ENCODE measurements around the gene AKT3. TPM values are rescaled to one million over a fixed set of nuclear protein-coding genes. Genes with fewer than 3 reads are reported as not detected.
"Not testable (repeated sequence)": the region's sequence is repeated elsewhere in the genome, so short reads cannot be mapped to it uniquely, and the experiment has no call there.

The AKT3 gene
- total RNA-seq, result 27.0 and 27.8 TPM in 2 replicates

DNA sequence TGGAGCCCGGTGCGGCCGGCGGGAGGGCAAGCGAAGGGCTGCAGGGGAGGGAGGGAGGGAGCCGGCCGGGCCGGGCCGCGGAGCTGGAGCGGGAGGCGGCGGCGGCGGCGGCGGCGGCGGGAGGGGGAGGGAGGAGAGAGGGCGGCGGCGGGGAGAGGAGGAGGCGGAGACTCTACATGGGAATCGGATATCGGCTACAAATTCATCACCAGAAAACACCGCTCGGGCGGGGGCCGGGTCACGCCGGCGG is at the start of gene AKT3:
TSS of gene AKT3 (minus strand) at position 42 of the 250 bp plus-strand sequence. CDS start 7,073 bp downstream, outside the sequence.
- intact Hi-C loops (cut with micrococcal nuclease), result loop anchor here (1.0 to 10.0 kb wide), 9 partner anchors 429 to 1121 kb away; partner anchors contain the start of genes CATSPERE, CEP170 and COX20

DNA sequence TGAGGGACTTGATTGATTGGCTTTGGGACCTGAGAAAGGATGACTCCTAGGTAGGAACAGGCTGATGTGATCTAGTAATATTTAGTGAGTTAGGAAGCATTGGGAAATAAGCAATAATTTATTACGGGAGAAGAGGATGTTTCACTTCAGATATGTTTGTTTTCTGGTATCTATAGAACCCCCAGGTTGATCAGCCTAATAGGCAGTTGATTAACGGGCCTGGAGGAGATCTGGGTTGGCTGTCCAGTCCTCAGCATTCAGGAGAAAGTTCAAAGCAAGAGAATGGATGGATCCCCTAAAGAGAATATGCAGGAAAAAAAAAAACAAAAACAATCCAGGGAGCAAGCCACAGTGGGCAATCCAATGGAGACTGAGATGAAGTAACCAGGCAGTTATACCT is 48.2 kb upstream of the AKT3 start:
- intact Hi-C loops (cut with micrococcal nuclease), result no loop called here

DNA sequence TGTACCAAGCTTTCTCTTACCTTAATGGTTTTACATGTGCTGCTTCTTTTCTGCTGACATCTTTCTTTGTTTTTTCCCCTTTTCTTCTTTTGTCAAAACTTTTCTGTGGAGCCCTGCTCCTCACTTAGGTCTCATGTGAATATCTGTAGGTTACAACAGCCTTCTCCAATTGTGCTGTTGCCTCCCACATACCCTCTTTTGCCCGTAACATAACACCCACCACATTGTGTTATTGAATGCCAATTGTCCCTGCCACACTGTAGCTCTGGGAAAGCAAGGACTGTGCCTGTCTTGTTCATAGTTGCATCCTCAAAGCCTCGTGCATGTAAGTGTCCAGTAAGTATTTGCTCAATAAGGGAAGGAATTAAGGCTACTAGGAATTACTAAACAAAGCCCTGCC is 46.3 kb upstream of the AKT3 start:
- intact Hi-C loops (cut with micrococcal nuclease), result no loop called here

DNA sequence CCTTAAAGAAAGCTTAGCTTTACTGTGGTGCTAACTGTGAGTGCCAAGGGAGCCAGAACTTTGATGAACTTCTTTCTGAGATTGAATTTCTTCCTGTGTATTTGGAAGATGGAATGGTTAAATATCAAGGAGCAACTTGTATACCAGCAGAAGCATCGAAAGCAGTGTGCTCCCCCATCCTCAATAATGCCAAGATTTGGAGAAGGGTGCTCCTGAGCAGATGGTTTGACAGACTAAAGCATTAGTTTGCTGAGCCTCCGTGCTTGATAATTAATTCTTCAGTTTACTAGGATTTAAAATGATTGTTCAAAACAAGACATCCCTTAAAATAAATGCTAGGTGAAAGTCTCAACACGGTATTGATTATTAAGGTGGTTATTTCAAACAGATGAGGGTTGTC is 42.4 kb upstream of the AKT3 start:
- intact Hi-C loops (cut with micrococcal nuclease), result no loop called here

DNA sequence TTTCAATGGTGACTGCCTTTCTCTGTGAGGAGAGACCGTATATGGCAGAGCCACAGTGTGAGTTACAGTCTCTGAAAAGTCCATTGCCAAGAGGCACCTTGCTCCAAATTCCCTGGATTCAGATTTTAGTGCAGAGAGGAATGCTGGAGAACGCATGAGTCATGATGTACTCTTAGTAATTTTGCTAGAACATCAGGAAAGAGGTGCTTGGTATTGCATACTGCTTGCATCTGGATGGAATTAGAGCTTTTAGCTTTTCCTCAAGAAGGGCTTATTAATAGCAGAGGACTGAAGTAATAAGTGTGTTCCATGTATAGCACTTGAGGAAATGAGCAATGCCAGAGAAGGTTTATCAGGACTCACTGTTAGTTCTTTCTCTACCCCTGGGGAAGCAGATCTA is 40.5 kb upstream of the AKT3 start:
- intact Hi-C loops (cut with micrococcal nuclease), result no loop called here

DNA sequence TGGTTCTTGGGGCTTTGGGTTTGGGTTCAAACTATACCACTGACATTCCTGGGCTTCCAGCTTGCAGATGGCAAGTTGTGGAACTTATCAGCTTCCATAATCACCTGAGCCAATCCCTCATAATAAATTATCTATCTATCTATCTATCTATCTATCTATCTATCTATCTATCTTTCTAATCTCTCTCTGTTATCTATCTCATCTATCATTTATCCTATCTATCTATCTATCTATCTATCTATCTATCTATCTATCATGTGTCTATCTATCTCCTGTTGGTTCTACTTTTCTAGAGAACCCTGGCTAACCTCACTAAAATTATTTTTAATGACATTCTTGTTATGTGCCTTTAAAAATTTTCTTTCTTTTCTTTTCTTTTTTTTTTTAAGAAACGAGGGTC is 35.8 kb upstream of the AKT3 start:
- intact Hi-C loops (cut with micrococcal nuclease), result no loop called here

DNA sequence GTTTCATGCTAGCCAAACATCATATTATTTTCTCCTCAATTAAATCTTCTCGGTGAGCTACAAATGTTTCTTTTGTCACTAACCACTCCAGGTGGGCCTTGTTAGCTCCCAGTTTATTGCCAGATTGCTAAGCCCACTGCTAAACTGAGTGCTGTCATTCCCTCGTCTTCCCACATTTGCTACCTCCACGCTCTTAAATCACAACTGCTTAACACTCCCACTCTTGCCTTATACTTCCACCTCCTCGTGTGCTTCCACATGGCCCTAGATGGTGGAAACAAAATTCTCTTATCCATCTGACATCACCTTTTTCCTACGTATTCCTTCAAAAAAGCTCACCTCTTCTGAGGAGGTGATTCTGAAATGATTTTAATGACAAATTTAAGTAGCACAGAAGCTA is 34.6 kb upstream of the AKT3 start:
- intact Hi-C loops (cut with micrococcal nuclease), result no loop called here

DNA sequence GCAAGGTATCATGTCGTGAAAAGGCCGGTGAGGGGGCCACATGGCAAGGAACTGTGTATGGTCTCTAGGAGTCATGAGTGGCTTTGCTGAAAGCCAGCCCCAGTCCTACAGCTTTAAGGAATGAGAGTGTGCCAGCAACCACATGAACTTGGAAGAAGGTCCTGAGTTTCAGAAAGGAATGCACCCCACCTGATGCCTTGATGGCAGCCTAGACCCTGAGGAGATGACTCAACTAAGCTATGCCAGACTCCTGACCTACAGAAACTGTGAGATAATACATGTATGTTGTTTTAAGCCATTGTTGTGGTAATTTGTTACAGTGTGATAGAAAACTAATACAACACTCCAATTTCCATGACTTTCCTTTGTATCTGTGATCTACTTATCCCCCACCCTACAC is 33.5 kb upstream of the AKT3 start:
- intact Hi-C loops (cut with micrococcal nuclease), result no loop called here

DNA sequence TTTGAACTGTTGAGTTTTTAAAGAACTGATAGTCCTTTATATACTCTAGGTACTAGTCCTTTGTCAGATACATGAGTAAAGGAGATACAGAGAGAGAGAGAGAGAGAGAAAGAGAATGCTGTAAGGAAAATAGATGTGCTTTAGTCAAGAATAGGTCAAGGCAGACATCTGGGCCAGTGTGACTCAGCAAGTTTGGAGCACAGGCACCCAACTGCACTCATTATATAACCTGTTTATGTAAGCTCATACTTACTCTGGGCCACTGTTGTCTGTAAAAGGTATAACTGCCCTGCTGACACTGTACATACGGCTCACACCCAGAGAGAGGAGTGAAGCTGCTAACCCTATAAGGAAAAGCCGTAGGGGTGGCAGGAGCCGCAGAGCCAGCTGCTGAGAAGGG is 32.2 kb upstream of the AKT3 start:
- intact Hi-C loops (cut with micrococcal nuclease), result no loop called here

DNA sequence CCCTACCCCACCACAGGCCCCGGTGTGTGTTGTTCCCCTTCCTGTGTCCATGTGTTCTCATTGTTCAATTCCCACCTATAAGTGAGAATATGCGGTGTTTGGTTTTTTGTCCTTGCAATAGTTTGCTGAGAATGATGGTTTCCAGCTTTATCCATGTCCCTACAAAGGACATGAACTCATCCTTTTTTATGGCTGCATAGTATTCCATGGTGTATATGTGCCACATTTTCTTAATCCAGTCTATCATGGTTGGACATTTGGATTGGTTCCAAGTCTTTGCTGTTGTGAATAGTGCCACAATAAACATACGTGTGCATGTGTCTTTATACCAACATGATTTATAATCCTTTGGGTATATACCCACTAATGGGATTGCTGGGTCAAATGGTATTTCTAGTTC is 27.0 kb upstream of the AKT3 start:
- intact Hi-C loops (cut with micrococcal nuclease), result not testable (repeated sequence)

DNA sequence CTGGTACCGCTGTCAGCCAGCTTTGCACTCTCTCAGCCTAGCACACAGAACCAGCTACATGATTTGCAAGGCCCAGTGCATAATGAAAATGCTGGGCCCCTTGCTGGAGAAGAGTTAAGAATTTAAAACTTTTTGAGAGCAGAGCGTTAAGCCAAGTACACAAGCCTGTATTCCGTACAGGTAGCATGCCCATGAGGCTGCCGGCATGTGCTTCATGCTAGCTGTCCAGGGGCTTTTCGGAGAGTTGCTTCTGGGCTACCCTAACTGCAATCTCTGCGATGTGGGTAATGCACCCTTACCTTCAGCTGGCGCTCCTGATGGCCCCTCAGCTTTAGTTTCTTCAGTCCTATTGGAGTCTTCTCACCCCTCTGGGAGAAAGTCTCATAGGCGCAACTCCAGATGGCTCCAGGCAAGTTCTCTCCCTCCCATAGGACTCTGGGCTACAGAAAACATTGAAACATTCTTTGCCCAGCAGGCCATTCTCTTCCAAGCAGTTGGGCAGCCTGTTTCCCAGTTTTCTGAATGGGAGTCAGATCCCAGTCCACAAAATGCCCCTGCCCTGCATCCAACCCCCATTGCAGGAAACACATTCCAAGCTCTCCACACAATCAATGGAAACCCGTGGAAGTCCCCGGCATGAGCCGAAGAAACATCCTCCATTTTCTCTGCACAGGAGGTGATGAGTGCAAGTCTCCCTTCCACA is 5.7 kb upstream of the AKT3 start:
- intact Hi-C loops (cut with micrococcal nuclease), result loop anchor here (10.0 kb wide), 1 partner anchor 979 kb away; the partner anchor contains the start of gene COX20

DNA sequence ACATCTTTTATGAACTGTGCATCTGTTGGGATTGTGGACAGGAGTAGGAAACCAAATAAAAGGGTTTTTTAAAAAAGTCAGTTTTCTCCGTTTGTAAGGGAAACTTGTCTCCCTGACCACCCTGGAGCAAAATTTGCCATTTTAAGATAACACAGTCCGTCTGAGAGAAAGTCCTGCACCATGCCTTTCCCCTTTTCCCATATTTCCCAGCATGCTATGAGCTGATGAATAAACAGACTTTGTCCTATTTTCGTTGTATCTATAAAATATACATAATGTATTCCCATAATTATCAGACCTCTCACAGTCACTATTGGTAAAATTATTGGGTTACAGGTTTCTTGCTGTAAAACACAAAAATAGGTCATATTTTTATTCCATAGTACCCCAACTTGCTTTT is 1.7 kb upstream of the AKT3 start:
- intact Hi-C loops (cut with micrococcal nuclease), result loop anchor here (1.0 to 10.0 kb wide), 8 partner anchors 197 to 1119 kb away; partner anchors contain the start of genes CATSPERE and COX20

DNA sequence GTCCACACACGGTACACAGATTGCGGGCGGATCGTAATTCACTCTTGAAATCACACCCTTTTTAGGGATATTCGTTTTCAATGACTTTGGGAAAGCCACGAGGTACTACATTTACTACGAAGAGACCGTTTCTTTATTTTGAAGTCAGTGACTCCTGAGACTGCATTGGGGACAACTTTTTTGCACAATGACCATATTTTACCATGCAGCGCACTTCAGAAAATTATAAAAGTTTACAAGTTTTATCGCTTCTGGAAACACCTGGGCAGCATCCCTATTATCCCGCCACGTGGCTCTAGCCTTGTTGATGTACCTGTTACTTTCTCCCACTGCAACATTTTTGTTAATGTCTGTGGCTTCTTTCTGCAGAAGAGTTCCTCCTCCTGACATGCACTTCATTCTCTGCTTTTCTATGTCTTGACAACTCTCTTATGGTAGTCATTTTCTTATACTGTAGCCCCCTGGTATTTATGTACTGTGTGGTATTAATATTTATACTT is 1.3 kb upstream of the AKT3 start:
- intact Hi-C loops (cut with micrococcal nuclease), result loop anchor here (1.0 to 10.0 kb wide), 8 partner anchors 197 to 1119 kb away; partner anchors contain the start of genes CATSPERE and COX20

DNA sequence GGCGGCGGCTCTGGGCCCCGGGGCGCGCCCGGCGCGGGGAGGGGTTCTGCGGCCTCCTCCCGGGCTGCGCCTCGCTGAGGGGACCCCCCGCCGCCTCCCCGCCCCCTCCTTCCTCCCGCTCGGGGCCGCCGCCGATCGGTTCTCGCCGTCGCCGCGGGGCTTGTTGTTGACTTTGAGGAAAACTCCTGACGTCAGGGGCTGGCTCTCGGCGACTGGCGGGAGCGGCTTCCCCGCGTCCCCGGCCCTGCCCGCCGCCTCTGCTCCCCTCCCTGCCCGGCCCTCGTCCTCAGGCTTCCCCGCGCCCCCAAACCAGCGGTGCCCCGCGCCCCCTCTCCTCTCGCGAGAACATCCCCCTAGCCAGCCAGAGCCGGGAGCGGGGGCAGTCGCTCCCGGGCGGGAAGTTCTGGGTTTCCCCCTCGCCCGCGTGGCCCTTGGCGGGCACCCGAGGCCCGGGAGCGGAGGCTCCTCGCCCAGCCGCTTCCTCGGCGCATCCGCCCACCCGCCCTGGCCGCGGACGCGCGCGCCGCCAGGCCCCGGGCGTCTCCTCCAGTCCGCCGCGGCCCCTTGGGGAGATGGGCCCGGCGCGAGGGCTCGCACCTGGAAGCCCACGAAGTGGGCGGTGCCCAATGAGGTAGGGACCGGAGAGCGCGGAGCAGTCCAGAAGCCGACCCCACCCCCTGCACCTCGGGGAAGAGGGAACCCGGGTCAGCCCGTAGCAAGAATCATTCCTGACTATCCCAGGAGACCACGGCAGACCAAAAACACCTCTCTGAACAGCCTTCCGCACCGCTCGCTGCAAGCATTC is 611 bp upstream of the AKT3 start:
- intact Hi-C loops (cut with micrococcal nuclease), result loop anchor here (1.0 to 10.0 kb wide), 11 partner anchors 198 to 1120 kb away; partner anchors contain the start of genes CATSPERE, CEP170 and COX20

DNA sequence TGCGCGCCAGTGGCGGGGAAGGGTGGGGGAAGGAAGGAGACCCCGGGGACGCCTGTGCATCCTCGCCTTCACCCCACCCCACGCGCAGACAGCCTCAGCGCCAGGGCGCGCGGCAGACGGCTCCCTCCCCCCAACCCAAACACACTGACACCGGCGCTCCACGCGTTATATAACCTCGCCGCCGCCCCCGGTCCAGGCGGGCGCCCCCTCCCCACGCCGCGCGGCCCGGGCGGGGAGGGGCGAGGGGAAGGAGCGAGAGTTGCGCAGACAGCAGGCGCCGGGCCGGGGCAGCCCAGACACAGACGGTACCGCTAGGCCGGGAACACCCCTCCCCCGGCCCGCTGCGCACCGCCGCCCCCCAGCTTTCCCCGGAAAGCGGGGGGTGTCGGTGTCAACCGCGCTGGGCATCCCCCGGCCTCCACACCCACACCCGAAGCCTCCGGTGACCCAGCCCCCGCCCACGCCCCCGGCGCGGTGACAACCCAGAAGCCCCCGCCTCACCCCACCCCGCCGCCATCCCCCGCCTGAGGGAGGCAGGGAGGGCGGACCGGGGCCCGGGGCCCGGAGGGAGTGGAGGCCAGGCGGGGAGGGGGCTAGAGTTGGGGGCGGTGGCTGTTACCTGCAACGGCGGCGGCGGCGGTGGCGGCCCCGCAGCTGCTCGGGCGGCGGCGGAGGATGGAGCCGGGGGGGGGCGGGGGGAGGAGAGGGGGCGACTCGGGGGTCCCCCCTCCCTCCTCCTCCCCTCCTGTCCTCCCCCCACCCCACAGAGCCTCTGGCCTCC is 432 bp downstream of the AKT3 start:
- intact Hi-C loops (cut with micrococcal nuclease), result loop anchor here (1.0 to 10.0 kb wide), 14 partner anchors 253 to 1121 kb away; partner anchors contain the start of genes CATSPERE, CEP170, COX20 and DESI2

DNA sequence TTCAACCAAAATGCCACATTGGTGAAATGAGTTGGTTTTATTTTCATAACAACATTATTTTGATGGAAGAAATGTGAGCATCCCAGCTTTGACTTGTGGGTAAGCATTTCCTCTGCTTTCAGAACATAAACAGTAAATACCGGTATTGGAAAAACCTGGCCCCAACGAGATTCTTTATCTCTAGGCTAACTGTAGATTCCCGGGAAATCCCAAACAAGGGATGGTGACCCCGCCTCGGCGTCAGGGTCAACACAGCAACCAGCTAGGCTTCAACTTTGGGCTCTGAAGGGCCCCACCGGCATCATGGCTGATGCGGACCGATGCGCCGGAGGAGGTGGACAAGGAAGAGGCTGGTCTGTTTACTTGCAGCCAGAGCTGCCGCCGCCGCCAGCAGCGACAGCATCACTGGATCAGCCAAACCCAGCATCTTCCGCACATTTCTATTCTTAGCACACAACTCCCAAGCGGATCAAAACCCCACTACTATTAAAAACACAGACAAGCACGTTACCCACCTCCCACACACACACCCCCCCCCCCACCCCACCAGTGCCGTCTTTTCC is 1.1 kb downstream of the AKT3 start:
- intact Hi-C loops (cut with micrococcal nuclease), result loop anchor here (1.0 to 10.0 kb wide), 6 partner anchors 11 to 1016 kb away; partner anchors contain the start of genes DESI2 and HNRNPU

DNA sequence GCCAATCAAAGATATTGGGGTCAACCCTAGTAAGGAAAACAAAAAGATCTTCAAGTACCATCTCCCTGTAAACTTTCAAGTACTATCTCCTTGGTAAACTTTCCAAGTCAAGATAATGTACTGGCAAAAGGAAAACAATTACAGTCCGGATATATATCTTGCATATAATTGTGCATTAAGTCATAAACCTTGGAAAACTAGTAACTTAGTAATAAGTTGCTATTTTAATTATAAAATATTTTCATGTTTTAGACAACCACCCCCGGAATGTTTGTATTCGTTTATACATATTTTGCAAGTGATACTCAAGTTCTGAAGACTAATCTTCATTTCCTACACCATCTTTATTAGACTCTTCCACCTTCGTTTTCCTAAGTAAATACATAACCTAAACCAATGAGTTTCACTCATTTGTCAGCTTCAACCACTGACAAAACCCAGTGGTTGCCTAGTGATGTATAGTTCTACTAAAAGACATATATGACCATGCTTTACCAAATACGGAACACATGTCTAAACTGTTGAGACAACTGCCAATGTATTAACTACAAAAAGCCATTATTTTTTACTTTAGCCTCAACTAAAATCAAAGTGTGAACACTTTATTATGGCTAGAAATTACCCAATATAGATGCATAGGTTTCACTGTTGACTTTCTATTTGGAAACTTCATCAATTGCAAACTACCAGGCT is 1.7 kb downstream of the AKT3 start:
- intact Hi-C loops (cut with micrococcal nuclease), result loop anchor here (1.0 to 10.0 kb wide), 5 partner anchors 10 to 1016 kb away; partner anchors contain the start of genes DESI2 and HNRNPU

DNA sequence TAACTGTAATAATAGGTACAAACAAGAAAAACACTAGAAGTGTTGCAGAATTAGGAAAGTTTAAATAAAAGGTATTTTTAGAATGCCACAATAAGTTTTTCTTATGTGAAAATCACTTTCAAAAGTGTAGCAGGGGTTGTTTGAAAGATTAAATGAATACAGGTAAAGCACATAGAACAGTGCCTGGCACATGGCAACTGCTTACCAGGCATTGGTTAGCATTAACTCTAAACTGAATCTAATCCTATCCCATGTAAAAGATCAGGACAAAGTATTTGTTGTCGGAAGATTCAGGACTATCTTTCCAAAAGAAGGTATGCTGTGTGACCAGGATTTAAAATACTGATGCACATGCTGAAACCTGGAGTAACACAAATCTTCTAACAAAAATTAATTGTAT is 3.3 kb downstream of the AKT3 start:
- intact Hi-C loops (cut with micrococcal nuclease), result loop anchor here (5.0 to 10.0 kb wide), 2 partner anchors 766 to 1018 kb away; partner anchors contain the start of gene HNRNPU

DNA sequence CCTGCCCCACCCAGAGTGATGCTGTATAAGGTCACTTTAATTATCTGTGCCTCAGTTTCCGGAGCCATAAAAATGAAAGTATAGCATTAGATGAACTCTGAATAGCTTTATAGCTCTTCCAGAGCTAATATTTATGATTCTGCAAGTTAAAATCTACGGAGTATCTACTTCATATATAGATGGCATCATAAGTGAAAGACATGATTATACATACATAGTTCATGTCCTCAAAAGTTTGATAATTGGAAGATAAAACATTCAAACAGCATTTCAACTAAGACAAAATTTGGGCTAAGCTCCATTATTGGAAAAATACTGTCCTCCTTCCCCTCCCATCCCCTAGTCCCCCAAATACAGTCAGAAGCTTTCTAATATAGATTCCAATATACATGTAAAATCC is 4.2 kb downstream of the AKT3 start:
- intact Hi-C loops (cut with micrococcal nuclease), result loop anchor here (5.0 to 10.0 kb wide), 2 partner anchors 766 to 1019 kb away; partner anchors contain the start of gene HNRNPU

DNA sequence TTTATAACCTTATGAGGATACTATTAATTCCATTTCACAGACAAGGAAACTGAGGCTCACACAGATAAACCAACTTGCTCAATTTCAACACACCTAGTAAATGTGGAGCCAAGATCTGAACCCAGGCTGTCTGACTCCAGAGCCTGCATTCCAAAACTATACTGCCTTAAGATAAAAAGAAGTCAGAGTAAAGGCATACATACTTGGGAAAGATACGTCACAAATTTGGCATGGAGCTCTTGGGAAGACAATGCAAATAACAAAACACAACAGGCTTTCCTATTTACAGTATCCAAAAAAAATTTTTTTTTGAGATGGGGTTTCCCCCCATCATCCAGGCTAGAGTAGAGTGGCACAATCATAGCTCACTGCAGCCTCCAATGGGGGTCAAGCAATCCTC is 5.9 kb downstream of the AKT3 start:
- intact Hi-C loops (cut with micrococcal nuclease), result loop anchor here (10.0 kb wide), 1 partner anchor 1021 kb away; the partner anchor contains the start of gene HNRNPU

Data from T-helper 1 cell treated with Interleukin-12 subunit alpha and Interleukin-12 subunit beta and Interleukin-4 antibody, amounts not matched to agents 30 ng/mL and 1 ng/mL, for 36 hours (primary cell).